ENCODE measurements around the gene SOX11.

The SOX11 gene

DNA sequence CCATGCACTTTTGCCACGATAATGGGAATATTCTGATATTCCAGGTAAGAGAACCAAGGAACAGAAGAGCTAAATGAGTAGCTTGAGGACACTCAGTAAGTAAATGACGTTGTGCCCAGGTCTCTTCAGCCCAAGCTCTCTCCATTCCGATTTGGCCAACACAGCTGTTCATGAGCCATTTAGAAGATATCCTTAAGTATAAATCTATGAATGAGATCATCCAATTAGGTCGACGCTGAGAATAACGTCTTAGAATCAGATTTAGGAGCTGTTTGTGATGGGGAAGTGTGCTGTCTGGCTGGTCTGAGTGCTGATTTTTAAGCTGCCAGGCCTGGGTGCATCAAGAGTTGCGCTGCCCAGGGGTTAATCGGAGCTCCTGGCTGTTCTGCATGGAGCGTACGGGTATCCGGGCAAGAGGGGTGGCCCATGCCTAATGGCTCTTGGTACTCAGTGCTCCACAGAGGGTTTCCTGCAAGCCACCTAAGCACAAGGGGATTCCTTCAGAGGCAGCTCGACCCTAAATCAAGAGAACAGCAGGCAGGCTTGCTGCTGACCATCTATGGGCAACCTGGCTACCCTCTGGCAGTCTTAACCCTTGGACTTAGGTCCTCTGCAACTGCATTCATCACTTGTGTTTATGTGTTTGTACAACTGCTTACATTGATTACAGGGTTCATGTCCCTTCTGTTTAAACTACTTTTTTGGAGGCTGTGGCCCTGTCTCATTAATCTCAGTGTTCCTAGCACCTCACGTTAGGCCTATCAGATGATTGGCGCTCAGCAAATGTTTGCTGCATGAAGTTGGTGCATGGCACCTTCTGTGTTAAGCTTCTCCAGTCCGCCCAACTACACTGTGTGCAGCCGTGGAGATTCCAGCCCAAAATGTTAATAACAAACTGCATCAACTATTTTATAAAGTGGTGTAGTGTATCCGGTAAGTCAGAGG lies 31.9 kb downstream of the SOX11 start:
- Mint-ChIP-seq H3K36me3 (ENCODE audit: low read depth) (no peaks in the 10 kb centered on the region), H3K27ac (no peak overlapping the region), H3K4me3 (no peak overlapping the region), H3K9me3 (peaks cover 3% of the 10 kb centered on the region), H3K4me1 (ENCODE audit: low read depth) (peaks cover 1% of the 10 kb centered on the region), H3K27me3 (peaks cover 17% of the 10 kb centered on the region)
- no peak for DNase-seq

DNA sequence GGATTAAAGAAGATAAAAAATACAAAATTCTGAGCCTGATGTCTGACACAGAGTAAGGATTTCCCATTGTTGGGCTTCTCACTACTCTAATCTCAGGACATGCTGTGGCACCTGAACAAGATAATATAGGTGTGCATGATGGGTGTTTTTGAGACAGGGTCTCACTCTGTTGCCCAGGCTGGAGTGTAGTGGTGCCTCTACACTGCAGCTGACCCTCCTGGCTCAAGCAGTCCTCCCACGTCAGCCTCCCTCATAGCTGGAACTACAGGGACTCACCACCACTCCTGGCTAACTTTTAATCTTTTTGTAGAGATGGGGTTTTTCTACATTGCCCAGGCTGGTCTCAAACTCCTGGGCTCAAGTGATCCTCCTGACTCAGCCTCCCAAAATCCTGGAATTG lies 32.9 kb downstream of the SOX11 start:
- H3K4me3 Mint-ChIP-seq: no peak overlapping the region
- H3K27me3 Mint-ChIP-seq: peaks cover 17% of the 10 kb centered on the region
- H3K36me3 Mint-ChIP-seq (ENCODE audit: low read depth): no peaks in the 10 kb centered on the region
- no peak overlapping the region for H3K27ac Mint-ChIP-seq
- H3K4me1 Mint-ChIP-seq (ENCODE audit: low read depth): peaks cover 1% of the 10 kb centered on the region
- DNase-seq: no peak
- H3K9me3 Mint-ChIP-seq: peaks cover 3% of the 10 kb centered on the region

DNA sequence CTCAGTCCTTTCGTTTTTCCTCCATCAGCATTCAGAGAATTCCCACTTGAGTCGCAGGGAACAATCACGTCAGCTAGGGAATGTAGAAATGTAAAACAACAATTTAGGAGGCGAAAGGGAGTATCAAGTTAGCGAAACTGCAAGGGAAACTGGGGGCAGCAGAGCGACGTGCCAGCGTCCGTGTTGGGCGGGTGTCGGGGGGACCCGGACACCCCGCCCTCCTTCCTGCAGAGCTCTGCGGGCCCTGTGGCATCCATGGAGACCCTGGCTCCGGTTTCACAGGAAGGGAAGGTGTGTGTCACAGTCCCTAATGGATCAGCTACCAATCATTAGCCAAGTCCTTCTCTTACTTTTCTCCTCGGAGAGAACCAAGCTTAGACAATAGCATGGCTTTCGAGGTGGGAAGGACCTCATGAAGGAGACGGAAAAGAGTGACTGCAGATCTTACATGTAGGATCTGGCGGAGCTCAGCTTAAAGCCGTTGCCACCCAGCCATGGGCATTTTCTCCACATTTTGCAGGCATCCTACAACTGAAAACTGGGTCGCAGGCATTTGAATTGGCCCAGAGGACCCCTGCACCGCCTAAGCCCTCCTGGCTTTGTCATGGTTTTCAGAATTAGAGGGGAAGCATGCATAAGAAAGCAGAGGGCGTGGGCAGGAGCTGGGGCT lies 33.7 kb downstream of the SOX11 start:
- DNase-seq: no peak
- H3K27me3 Mint-ChIP-seq: peaks cover 17% of the 10 kb centered on the region
- H3K36me3 Mint-ChIP-seq (ENCODE audit: low read depth): no peaks in the 10 kb centered on the region
- no peak overlapping the region for H3K4me3 Mint-ChIP-seq
- H3K4me1 Mint-ChIP-seq (ENCODE audit: low read depth): peaks cover 1% of the 10 kb centered on the region
- H3K9me3 Mint-ChIP-seq: no peaks in the 10 kb centered on the region
- H3K27ac Mint-ChIP-seq: no peak overlapping the region

DNA sequence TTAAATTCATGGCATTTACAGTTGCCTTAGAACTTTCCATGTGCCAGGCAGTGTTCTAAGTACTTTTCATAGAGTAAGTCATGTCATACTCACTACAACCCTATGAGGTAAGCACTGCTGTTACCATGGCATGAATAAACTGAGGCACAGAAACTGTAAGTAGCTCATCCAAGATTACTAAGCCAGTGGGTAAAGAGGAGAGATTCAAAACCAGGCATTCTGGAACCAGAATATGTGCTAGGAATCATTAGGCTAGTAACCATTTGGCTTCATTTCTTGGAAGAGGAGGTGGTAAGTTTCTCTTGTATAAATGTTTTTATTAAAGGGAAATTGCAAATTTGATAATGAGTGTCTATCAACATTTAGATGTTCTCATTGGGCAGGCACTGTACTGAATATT lies 35.1 kb downstream of the SOX11 start:
- Mint-ChIP-seq H3K27me3 (peaks cover 17% of the 10 kb centered on the region), H3K27ac (no peak overlapping the region), H3K4me3 (no peak overlapping the region), H3K9me3 (no peaks in the 10 kb centered on the region), H3K36me3 (ENCODE audit: low read depth) (no peaks in the 10 kb centered on the region), H3K4me1 (ENCODE audit: low read depth) (peaks cover 1% of the 10 kb centered on the region)
- no peak for DNase-seq

DNA sequence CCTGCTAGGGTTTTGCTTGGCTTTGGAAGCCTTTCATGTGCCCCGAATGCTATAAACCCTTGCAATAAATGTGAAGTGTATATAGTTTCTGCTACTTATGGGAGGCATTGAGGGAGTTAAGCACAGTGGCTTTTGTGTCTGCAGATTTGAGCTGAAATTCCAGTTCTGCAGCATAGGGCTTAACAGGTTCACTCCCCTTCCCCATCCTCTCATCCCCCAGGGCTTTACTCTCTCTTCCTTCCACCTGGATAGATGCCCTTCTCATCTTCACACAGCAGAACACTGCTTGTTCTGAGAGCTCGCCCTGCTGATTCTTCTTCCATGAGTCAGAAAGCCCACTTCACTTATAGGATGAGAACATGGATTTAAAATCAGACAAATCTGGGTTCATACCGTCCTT lies 37.2 kb downstream of the SOX11 start:
- H3K4me3 Mint-ChIP-seq: no peak overlapping the region
- H3K27me3 Mint-ChIP-seq: peaks cover 17% of the 10 kb centered on the region
- no peaks in the 10 kb centered on the region for H3K36me3 Mint-ChIP-seq (ENCODE audit: low read depth)
- no peak overlapping the region for H3K27ac Mint-ChIP-seq
- peaks cover 1% of the 10 kb centered on the region for H3K4me1 Mint-ChIP-seq (ENCODE audit: low read depth)
- DNase-seq: no peak
- no peaks in the 10 kb centered on the region for H3K9me3 Mint-ChIP-seq

DNA sequence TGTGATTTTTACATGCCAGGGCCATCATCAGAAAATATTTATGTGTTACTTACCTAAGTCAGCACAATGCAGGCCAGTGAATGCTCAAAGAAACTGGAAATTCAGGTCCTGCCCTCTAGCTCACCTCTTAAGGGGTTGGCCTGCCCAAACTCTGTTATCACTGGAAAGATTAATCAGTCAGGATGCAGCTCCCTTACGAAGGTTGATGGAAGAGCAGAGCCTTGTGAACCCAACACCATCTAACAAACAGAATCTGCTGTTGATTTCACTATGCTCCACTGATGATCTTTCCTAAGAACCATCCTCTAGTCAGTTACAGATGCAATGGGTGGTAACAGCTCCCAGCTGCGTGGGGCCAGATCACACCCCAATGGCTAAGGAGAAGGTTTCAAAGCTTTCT lies 38.2 kb downstream of the SOX11 start:
- Mint-ChIP-seq H3K9me3 (no peaks in the 10 kb centered on the region), H3K27me3 (peaks cover 10% of the 10 kb centered on the region), H3K36me3 (ENCODE audit: low read depth) (no peaks in the 10 kb centered on the region), H3K4me1 (ENCODE audit: low read depth) (peaks cover 1% of the 10 kb centered on the region), H3K4me3 (no peak overlapping the region), H3K27ac (no peak overlapping the region)
- no peak for DNase-seq

DNA sequence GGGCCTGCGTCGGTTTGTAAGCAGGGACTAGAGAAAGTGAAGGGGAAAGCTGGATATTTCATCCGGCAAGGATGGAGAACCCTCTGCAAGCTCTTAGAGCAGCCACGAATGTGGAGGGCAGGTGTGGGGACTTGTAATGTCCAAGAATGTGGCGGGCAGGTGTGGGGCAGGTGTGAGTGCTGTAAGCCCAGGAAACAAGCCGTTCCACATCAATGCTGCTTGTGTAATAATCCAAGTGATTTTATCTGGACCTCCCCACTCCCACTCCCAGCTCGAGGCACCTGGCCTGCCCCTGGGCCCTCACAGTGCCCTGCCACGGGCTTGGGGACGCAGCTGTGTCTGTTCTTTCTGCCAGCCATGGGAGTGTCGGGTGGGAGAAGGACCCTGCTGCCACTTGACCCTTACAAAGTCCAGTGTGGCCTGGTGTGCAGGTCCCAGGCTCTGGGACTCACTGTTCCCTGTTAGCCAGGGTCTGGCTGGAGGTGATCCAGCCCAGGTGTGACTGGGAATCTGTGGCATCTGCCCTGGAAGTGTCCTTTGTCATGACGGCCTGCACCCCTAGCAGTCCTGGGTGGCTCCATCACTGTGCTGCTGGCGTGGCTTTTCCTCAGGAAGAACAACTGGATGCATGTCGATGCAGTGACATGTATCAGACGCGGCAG lies 42.8 kb downstream of the SOX11 start:
- Mint-ChIP-seq H3K27ac (no peak overlapping the region), H3K27me3 (no peaks in the 10 kb centered on the region), H3K9me3 (no peaks in the 10 kb centered on the region), H3K36me3 (ENCODE audit: low read depth) (no peaks in the 10 kb centered on the region), H3K4me1 (ENCODE audit: low read depth) (no peaks in the 10 kb centered on the region), H3K4me3 (no peak overlapping the region)
- DNase-seq: no peak

DNA sequence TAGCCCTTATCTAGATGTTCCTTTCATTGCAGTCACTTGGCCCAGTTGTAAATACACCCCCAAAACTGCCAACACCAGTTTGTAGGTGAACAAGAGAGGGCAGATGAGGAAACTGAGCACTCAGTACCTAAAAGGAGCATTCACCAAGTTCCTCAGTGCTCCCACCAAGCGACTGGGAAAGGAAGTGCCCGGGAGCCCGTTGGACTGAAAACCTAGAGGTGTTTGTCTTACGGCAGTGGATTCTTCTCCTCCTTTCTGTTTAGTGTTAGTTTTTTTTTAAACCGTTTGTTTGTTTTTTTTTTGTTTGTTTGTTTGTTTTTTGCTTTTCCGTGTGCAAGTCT lies 43.3 kb downstream of the SOX11 start:
- Mint-ChIP-seq H3K36me3 (ENCODE audit: low read depth) (no peaks in the 10 kb centered on the region), H3K27ac (no peak overlapping the region), H3K4me1 (ENCODE audit: low read depth) (no peaks in the 10 kb centered on the region), H3K9me3 (no peaks in the 10 kb centered on the region), H3K27me3 (no peaks in the 10 kb centered on the region), H3K4me3 (no peak overlapping the region)
- no peak for DNase-seq

DNA sequence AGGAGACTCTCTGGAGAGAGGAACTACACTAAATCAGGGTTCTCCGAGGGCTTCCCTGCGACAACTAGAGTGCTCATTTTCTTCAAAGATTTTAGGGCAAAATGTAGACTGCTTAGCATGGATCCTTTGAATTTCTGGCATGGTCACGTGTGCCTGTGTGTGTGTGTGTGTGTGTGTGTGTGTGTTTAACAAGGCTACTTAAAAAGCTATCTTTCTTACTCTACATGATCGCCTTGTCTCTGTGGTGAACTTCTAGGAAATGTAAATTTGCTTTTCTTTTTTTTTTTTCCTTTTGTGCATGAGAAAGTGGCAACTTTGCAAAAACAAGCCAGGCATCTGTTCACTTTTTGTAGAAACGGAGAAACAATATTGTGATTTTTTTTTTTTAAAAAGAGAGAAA lies 43.9 kb downstream of the SOX11 start:
- H3K36me3 Mint-ChIP-seq (ENCODE audit: low read depth): no peaks in the 10 kb centered on the region
- no peaks in the 10 kb centered on the region for H3K9me3 Mint-ChIP-seq
- DNase-seq: no peak
- H3K4me3 Mint-ChIP-seq: no peak overlapping the region
- H3K27me3 Mint-ChIP-seq: no peaks in the 10 kb centered on the region
- no peaks in the 10 kb centered on the region for H3K4me1 Mint-ChIP-seq (ENCODE audit: low read depth)
- no peak overlapping the region for H3K27ac Mint-ChIP-seq

DNA sequence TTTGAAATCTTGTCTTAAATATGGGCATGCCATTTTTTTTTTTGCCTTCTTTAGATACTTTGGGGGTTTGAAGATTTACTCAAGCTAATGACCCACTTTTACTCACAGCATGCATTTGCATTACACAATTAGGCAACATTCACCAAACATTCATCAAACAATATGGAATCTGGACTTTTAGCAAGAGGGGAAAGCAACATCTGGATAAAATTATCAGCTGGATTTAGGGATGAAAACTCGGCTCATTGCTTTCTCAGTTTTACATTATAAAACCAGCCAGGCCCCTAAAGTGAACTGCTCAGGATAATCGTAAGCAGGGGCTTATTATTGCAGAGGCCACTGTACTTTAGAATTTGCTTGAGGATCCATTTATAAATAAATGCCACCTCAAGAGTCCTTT lies 44.7 kb downstream of the SOX11 start:
- H3K4me1 Mint-ChIP-seq (ENCODE audit: low read depth): no peaks in the 10 kb centered on the region
- DNase-seq: no peak
- no peak overlapping the region for H3K4me3 Mint-ChIP-seq
- no peaks in the 10 kb centered on the region for H3K9me3 Mint-ChIP-seq
- H3K27me3 Mint-ChIP-seq: no peaks in the 10 kb centered on the region
- no peak overlapping the region for H3K27ac Mint-ChIP-seq
- no peaks in the 10 kb centered on the region for H3K36me3 Mint-ChIP-seq (ENCODE audit: low read depth)

DNA sequence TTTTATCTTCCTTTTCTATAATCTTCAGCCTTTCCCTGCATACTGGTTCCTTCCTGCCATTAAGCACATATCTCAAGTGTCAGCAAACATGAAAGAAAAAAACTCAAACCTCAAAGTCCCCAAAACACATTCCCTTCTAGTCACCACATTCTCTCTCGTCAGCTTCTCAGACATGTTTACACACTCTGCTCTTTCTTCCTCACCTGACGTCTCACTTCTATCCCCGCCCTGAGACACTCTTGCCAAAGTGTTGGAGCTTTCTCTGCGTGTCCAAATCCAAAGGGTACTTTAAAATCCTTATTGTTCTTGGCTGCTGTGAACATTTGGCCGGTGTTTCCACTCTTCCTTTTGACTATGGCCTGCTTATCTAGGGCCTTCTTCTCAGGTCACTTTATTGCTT lies 47.9 kb downstream of the SOX11 start:
- Mint-ChIP-seq H3K36me3 (ENCODE audit: low read depth) (no peaks in the 10 kb centered on the region), H3K4me3 (no peak overlapping the region), H3K9me3 (no peaks in the 10 kb centered on the region), H3K27me3 (no peaks in the 10 kb centered on the region), H3K27ac (no peak overlapping the region), H3K4me1 (ENCODE audit: low read depth) (no peaks in the 10 kb centered on the region)
- no peak for DNase-seq

DNA sequence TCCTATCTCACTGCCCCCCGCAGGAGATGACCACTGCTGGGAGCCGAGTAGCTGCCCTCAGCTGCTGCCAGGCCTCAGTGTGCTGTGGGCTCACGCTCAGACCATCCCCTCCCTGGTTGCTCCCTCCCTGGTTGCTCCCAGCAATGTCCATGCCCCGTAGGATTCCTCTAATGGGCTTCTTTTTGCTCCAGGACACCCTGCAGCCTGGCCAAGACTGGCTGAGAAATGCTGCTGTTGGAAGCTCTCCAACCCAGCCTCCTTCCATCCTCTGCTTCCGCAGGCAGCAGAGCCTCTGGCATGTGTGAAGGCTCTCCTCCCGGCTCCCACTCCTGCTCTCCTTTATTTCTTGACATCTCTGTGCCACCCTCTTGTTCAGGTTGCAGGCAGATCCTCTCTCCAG lies 48.6 kb downstream of the SOX11 start:
- no peaks in the 10 kb centered on the region for H3K36me3 Mint-ChIP-seq (ENCODE audit: low read depth)
- no peaks in the 10 kb centered on the region for H3K9me3 Mint-ChIP-seq
- no peaks in the 10 kb centered on the region for H3K27me3 Mint-ChIP-seq
- no peak overlapping the region for H3K27ac Mint-ChIP-seq
- no peak for DNase-seq
- H3K4me1 Mint-ChIP-seq (ENCODE audit: low read depth): no peaks in the 10 kb centered on the region
- H3K4me3 Mint-ChIP-seq: no peak overlapping the region

DNA sequence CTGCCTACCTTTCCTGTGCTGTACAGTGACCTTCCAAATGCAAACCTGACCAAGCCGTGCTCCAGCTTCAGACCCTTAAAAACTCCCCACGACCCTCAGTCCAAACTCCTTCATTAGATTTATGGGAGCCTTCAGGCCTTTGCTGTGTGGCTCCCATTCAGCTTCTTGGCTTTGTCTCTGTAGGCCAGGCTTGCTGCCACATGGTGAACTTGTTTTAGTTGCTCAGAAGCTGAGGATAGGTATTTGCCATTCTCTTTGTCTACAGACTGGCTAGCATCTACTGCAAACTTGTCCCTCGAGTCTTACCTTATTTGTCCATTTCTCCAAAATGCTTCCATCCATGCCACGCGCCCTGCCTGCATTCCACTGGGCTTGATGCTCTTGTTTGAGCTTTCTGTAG lies 49.1 kb downstream of the SOX11 start:
- no peak overlapping the region for H3K4me3 Mint-ChIP-seq
- DNase-seq: no peak
- H3K9me3 Mint-ChIP-seq: no peaks in the 10 kb centered on the region
- no peak overlapping the region for H3K27ac Mint-ChIP-seq
- no peaks in the 10 kb centered on the region for H3K27me3 Mint-ChIP-seq
- H3K36me3 Mint-ChIP-seq (ENCODE audit: low read depth): no peaks in the 10 kb centered on the region
- H3K4me1 Mint-ChIP-seq (ENCODE audit: low read depth): no peaks in the 10 kb centered on the region

DNA sequence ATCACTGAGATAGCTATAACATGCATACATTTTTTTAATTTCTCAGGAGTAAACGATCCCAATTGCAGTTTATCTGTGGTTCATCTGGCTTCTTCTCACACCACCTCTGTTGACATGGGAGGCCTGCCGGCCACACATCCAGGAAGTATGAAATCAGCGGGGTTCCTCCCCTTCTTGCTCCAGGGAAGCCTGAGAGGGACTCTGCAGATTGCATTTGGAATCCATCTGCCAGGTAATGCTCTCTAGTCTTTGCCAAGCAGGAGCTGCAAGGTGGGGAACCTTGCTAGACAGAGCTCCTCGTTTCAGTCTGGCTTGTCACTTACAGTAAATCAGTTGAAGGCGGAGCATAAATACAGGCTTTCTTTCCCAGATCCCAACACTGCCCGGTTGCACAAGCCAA lies 49.9 kb downstream of the SOX11 start:
- Mint-ChIP-seq H3K27me3 (no peaks in the 10 kb centered on the region), H3K27ac (no peak overlapping the region), H3K4me3 (no peak overlapping the region), H3K36me3 (ENCODE audit: low read depth) (no peaks in the 10 kb centered on the region), H3K9me3 (no peaks in the 10 kb centered on the region), H3K4me1 (ENCODE audit: low read depth) (no peaks in the 10 kb centered on the region)
- no peak for DNase-seq

DNA sequence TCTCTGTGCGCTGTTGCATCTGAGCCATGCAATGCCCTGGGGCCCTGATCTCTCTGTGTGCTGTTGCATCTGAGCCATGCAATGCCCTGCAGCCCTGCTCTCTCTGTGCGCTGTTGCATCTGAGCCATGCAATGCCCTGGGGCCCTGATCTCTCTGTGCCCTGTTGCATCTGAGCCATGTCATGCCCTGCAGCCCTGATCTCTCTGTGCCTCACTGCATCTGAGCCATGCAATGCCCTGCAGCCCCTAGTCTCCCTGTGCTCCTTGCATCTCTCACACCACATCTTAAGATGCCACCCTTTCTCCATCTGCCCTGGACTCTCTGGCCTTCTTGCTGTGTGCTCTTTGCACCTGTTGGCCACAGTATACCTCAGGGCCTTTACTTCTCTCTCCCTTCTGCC lies 56.2 kb downstream of the SOX11 start:
- no peaks in the 10 kb centered on the region for H3K9me3 Mint-ChIP-seq
- H3K27me3 Mint-ChIP-seq: no peaks in the 10 kb centered on the region
- H3K4me3 Mint-ChIP-seq: no peak overlapping the region
- no peaks in the 10 kb centered on the region for H3K4me1 Mint-ChIP-seq (ENCODE audit: low read depth)
- DNase-seq: no peak
- H3K36me3 Mint-ChIP-seq (ENCODE audit: low read depth): no peaks in the 10 kb centered on the region
- H3K27ac Mint-ChIP-seq: no peak overlapping the region

All from activated T-cell treated with anti-CD3 and anti-CD28 coated beads, Interleukin-2, amount 50 U/mL, for 24 hours (primary cell).